ENCODE data around the gene STK32C. TPM values are rescaled to one million over a fixed set of nuclear protein-coding genes. Genes with fewer than 3 reads are reported as not detected.

Gene STK32C
- total and polyA plus RNA-seq, 3 donors from 2014 or later, result 33.9 to 49.0 (median 34.2) TPM

- Histone ChIP-seq H3K4me1 (peaks cover 9% of the 10 kb centered on the region), H3K27me3 (no peaks in the 10 kb centered on the region), H3K9me3 (no peaks in the 10 kb centered on the region), H3K4me3 (no peak overlapping the region), H3K36me3 (ENCODE audit: low read depth, missing control alignments) (no peaks in the 10 kb centered on the region), H3K27ac (no peak overlapping the region)
- intact Hi-C loops (cut with DNase I; ENCODE audit: low total_unique reads), result no loop called here
- no peak for TF ChIP-seq CTCF (IDR thresholded peaks at IDR 0.05)
- no peak for TF ChIP-seq POLR2A (IDR thresholded peaks at IDR 0.05)
- WGBS, 2 donors, result 49 to 74% methylated on average over 6 to 14 of the region's 14 CpGs
- no peak for DNase-seq
Measured at GRCh38 chr10:132180736-132181135, 127.0 kb downstream of the STK32C start.

- DNase-seq, result no peak
- intact Hi-C loops (cut with DNase I; ENCODE audit: low total_unique reads), result no loop called here
- Histone ChIP-seq H3K4me1 (peaks cover 9% of the 10 kb centered on the region), H3K36me3 (ENCODE audit: low read depth, missing control alignments) (no peaks in the 10 kb centered on the region), H3K4me3 (no peak overlapping the region), H3K9me3 (no peaks in the 10 kb centered on the region), H3K27ac (no peak overlapping the region), H3K27me3 (no peaks in the 10 kb centered on the region)
- TF ChIP-seq POLR2A (IDR thresholded peaks at IDR 0.05) (no peak), CTCF (IDR thresholded peaks at IDR 0.05) (no peak)
- WGBS, 2 donors, result 85 to 90% methylated on average over 13 to 16 of the region's 16 CpGs
Measured at GRCh38 chr10:132179551-132180392, 128.0 kb downstream of the STK32C start.

GRCh38 chr10:132178672-132179545 lies 128.8 kb downstream of the STK32C start:
- 83 to 84% methylated on average over 23 of the region's 23 CpGs for WGBS, 2 donors

GRCh38 chr10:132178046-132178445 lies 129.7 kb downstream of the STK32C start:
- 76 to 83% methylated on average over 3 to 6 of the region's 6 CpGs for WGBS, 2 donors
- Histone ChIP-seq H3K27me3 (no peaks in the 10 kb centered on the region), H3K36me3 (ENCODE audit: low read depth, missing control alignments) (no peaks in the 10 kb centered on the region), H3K9me3 (no peaks in the 10 kb centered on the region), H3K4me1 (peaks cover 9% of the 10 kb centered on the region), H3K27ac (no peak overlapping the region), H3K4me3 (no peak overlapping the region)
- intact Hi-C loops (cut with DNase I; ENCODE audit: low total_unique reads), result no loop called here
- no peak for DNase-seq
- TF ChIP-seq CTCF (IDR thresholded peaks at IDR 0.05) (no peak), POLR2A (IDR thresholded peaks at IDR 0.05) (no peak)

More at GRCh38 chr10:132178672-132179545, 128.8 kb downstream of the STK32C start:
- no peaks in the 10 kb centered on the region for H3K27me3 ChIP-seq
- peaks cover 9% of the 10 kb centered on the region for H3K4me1 ChIP-seq
- DNase-seq, result no peak
- H3K27ac ChIP-seq, result no peak overlapping the region
- intact Hi-C loops (cut with DNase I; ENCODE audit: low total_unique reads), result no loop called here
- no peaks in the 10 kb centered on the region for H3K36me3 ChIP-seq (ENCODE audit: low read depth, missing control alignments)
- H3K9me3 ChIP-seq, result no peaks in the 10 kb centered on the region
- TF ChIP-seq POLR2A (IDR thresholded peaks at IDR 0.05) (no peak), CTCF (IDR thresholded peaks at IDR 0.05) (no peak)
- no peak overlapping the region for H3K4me3 ChIP-seq

Measured in testis (tissue), 3 donors.